Fibroblast of pulmonary artery (primary cell): ENCODE data around the gene EIPR1.

Experiments used
- DNase-seq: peaks from one replicate; pipeline ENCODE4 v3.0.0-alpha.2; 2010; ENCODE audit warnings: low read depth
- H3K4me3 ChIP-seq: replicated peaks from 2 replicates; pipeline ENCODE4 v1.5.1; 2011; ENCODE audit warnings: low read depth, mild to moderate bottlenecking, control low read depth, low read length, moderate library complexity
- TF ChIP-seq, protein P1 (sequence below): IDR thresholded peaks from 2 replicates; pipeline ENCODE4 v1.5.1; 2011; ENCODE audit warnings: mild to moderate bottlenecking, control low read depth, low read length, inconsistent platforms; ENCODE audit errors: missing control alignments

The EIPR1 gene

DNA sequence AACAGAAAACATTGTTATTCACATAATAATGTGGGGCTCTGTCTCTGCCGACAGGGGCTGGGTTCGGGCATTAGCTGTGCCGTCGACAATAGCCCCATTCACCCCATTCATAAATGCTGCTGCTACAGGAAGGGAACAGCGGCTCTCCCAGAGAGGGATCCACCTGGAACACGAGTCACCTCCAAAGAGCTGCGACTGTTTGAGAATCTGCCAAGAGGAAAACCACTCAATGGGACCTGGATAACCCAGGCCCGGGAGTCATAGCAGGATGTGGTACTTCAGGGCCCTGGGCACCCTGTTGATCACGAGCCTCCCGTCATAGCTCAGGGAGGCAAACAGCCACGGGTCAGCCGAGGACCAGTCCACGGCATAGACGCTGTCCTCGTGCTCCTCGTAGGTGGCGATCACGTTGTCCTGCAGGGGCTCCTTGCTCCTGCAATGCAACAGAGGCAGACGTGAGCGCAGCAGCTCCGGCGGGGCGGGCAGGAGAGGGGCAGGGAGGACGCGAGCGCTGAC lies 188.5 kb downstream of the EIPR1 start:
- TF ChIP-seq, protein P1, sequence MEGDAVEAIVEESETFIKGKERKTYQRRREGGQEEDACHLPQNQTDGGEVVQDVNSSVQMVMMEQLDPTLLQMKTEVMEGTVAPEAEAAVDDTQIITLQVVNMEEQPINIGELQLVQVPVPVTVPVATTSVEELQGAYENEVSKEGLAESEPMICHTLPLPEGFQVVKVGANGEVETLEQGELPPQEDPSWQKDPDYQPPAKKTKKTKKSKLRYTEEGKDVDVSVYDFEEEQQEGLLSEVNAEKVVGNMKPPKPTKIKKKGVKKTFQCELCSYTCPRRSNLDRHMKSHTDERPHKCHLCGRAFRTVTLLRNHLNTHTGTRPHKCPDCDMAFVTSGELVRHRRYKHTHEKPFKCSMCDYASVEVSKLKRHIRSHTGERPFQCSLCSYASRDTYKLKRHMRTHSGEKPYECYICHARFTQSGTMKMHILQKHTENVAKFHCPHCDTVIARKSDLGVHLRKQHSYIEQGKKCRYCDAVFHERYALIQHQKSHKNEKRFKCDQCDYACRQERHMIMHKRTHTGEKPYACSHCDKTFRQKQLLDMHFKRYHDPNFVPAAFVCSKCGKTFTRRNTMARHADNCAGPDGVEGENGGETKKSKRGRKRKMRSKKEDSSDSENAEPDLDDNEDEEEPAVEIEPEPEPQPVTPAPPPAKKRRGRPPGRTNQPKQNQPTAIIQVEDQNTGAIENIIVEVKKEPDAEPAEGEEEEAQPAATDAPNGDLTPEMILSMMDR, result no peak
- no peak overlapping the region for H3K4me3 ChIP-seq
- DNase-seq, result no peak

DNA sequence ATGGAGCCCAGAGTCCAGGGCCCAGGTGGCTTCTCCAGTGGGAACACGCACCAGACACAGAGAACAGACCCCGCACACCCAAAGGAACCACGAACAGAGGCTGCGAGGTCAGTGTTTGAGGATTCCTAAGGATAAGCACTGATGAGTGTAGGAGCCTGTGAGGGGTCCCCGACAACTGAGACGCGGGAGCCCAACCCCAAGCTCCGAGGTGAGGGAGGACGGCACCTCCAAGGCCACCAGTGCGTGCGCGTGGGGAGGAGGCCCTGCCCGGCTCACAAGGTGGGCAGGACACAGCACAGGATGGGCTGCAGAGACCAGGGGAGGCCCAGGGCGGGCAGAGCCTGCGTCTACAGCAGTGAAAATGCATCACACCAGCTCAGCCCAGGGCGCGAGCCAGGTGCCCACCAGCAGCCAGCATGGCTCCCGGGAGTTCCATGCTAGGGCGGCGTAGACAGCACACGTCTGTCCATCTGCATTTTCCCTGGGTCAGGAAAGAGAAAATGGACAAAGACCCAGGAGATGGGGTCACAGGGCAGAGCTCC lies 189.1 kb downstream of the EIPR1 start:
- DNase-seq, result no peak

DNA sequence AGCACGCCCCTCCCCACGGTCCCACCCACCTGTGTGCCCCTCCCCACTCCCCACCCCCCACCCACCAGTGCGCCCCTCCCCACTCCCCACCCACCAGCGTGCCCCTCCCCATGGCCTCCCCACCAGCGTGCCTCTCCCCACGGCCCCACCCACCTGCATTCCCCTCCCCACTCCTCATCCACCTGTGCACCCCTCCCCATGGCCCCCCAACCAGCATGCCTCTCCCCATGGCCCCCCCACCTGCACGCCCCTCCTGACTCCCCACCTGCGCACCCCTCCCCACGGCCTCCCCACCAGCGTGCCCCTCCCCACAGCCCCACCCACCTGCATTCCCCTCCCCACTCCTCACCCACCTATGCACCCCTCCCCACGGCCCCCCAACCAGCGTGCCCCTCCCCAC lies 190.2 kb downstream of the EIPR1 start:
- TF ChIP-seq, protein P1, result no peak
- H3K4me3 ChIP-seq, result no peak overlapping the region
- no peak for DNase-seq

More for the DNA sequence above, 189.1 kb downstream of the EIPR1 start:
- H3K4me3 ChIP-seq, result no peak overlapping the region
- TF ChIP-seq, protein P1, result no peak

DNA sequence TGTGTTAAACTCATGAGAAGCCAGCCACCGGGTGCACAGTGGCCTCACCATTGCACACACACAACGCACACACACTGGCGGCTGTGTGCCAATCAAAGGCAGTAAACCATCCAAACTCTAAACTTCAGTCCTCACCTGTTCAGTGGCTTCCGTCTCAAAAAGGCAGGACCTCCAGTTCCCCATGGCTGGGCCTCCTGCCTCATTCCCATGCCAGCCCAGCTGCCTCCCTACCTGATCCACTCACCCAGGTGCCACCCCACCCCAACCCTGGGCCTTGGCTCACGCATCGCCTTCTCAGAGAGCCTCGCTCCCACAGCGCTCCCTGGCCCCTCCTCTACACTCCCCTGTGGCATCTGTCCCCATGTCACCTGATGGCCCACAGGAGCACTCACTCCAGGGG lies 190.9 kb downstream of the EIPR1 start:
- no peak overlapping the region for H3K4me3 ChIP-seq
- no peak for DNase-seq
- TF ChIP-seq, protein P1, result no peak

DNA sequence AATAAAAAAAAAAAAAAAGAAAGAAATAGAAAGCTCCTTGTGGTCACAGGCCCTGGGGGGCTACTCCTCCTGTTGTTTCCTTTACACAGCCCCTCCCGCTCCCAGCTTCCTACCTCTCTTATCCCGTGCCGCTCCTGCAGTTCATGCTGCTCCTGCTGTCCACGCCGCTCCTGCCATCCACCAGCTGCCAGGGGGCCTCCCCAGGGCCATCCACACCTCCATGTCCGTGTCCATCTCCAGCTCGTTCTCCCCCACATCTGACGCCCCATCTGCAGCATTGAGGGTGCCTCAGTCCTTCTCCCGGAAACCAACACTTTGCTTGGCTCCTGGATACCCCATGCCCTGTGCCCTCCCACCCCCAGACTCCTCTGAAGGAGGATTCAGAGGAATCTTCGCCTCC lies 191.7 kb downstream of the EIPR1 start:
- TF ChIP-seq, protein P1, result no peak
- DNase-seq, result no peak
- H3K4me3 ChIP-seq, result no peak overlapping the region

DNA sequence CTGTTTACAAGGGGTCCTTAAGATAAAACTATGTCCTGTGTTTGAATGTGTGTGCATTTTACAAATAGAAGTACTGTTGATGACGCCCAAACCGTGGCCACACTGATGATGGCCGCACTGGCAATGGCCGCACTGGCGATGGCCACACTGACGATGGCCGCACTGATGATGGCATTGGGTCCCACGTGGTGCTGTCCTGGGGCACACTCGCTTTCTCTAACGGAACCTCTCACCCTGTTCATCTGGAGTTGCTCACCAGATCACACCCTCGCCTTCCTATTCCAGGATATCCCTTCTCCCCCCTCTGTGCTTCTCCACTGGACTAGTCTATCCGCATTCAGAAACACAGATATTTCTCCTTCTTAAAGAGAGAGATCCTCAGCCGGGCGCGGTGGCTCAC lies 192.4 kb downstream of the EIPR1 start:
- DNase-seq, result no peak
- H3K4me3 ChIP-seq, result no peak overlapping the region
- TF ChIP-seq, protein P1, result no peak

DNA sequence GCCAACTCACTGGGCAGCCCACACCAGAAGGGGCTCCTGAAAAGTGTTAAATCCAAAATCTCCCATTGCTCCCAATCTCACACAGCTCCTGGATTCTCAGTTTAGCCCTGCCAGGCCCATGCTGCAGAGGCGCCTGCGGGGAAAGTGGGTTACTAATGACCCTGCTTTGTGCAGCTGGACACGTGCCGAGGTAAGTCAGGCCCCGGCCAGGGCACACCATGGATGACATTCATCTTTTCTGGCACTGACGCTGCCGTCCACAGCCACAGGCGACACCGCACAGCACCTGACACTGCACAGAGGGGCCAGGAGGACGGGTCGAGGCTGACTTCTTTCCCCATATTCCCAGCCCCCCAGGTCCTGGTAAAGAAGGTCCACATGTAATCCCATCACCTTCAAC lies 193.5 kb downstream of the EIPR1 start:
- TF ChIP-seq, protein P1, result no peak
- DNase-seq, result no peak
- no peak overlapping the region for H3K4me3 ChIP-seq
